IMR-90 (cell line): ENCODE results near the gene CCNL2. TPM values are rescaled to one million over a fixed set of nuclear protein-coding genes. Genes with fewer than 3 reads are reported as not detected.
A peak's percentile ranks its signal among the peaks of the same experiment; 100 is the strongest.

Experiments used
- ATAC-seq: fragments of 200-7000 bp; cut with Tn5 transposase; 2 replicates; pipeline ENCODE4 v1.9.1; 2020; ENCODE audit warnings: low read depth, mild to moderate bottlenecking, moderate library complexity
- BruUV-seq: library from RNA; stranded (reverse); fragments of 400-500 nt; replicated peaks from 2 replicates; lab custom pipeline; 2021; lab: Mats Ljungman, UMichigan
- CTCF ChIA-PET: fragments of 300-600 bp; formaldehyde crosslinking; extraction: SDS; loops from one replicate; lab custom pipeline; 2021; ENCODE audit warnings: antibody characterized with exemption; lab: Yijun Ruan, JAX
- POLR2A ChIA-PET: fragments of 300-600 bp; sonication (Branson Sonifier 250); formaldehyde crosslinking; loops from one replicate; lab custom pipeline; 2022; ENCODE audit warnings: antibody characterized with exemption; ENCODE audit not compliant: unreplicated experiment; lab: Charles Lee
- DNase-seq: peaks from one replicate; pipeline ENCODE4 v3.0.0; 2013
- H2AFZ ChIP-seq: replicated peaks from 2 replicates; pipeline ENCODE3; 2013; ENCODE audit warnings: low read length, mild to moderate bottlenecking; ENCODE audit not compliant: poor library complexity
- H2AK5ac ChIP-seq: 2 replicates; pipeline ENCODE4 v1.6.1; 2013; ENCODE audit warnings: low read depth, low read length, inconsistent platforms
- H2AK9ac ChIP-seq: replicated peaks from 2 replicates; pipeline ENCODE3; 2013; ENCODE audit warnings: mild to moderate bottlenecking, low read depth, low read length, moderate library complexity; ENCODE audit not compliant: poor library complexity
- H2BK120ac ChIP-seq: 2 replicates; pipeline ENCODE4 v1.6.1; 2013; ENCODE audit warnings: low read depth, low read length, inconsistent platforms
- H2BK15ac ChIP-seq: 3 replicates; pipeline ENCODE4 v1.6.1; 2013; ENCODE audit warnings: low read depth, low read length, inconsistent platforms
- H2BK20ac ChIP-seq: 2 replicates; pipeline ENCODE4 v1.6.1; 2013; ENCODE audit warnings: low read depth, mild to moderate bottlenecking, inconsistent platforms, low read length, moderate library complexity
- H2BK5ac ChIP-seq: 2 replicates; pipeline ENCODE4 v1.6.1; 2013; ENCODE audit warnings: mild to moderate bottlenecking, low read depth, low read length, inconsistent platforms; ENCODE audit not compliant: poor library complexity, severe bottlenecking
- H3K14ac ChIP-seq: replicated peaks from 2 replicates; pipeline ENCODE4 v1.6.1; 2013; ENCODE audit warnings: low read depth, low read length, inconsistent platforms
- H3K18ac ChIP-seq: 2 replicates; pipeline ENCODE4 v1.6.1; 2013; ENCODE audit warnings: low read depth, low read length, control low read depth
- H3K23ac ChIP-seq: 2 replicates; pipeline ENCODE4 v1.6.1; 2013; ENCODE audit warnings: low read depth, low read length, inconsistent platforms
- H3K27ac ChIP-seq: 2 replicates; pipeline ENCODE4 v1.5.1; 2013; ENCODE audit warnings: mild to moderate bottlenecking, control low read depth, low read length; ENCODE audit not compliant: insufficient read depth
- H3K27me3 ChIP-seq: 2 replicates; pipeline ENCODE4 v1.6.1; 2013; ENCODE audit warnings: low read length; ENCODE audit not compliant: control insufficient read depth, insufficient read depth
- H3K36me3 ChIP-seq: 2 replicates; pipeline ENCODE4 v1.6.1; 2013; ENCODE audit warnings: low read length, mixed read lengths; ENCODE audit not compliant: control insufficient read depth, insufficient read depth
- H3K4ac ChIP-seq: 2 replicates; pipeline ENCODE4 v1.6.1; 2013; ENCODE audit warnings: low read depth, low read length, inconsistent platforms
- H3K4me1 ChIP-seq: 2 replicates; pipeline ENCODE4 v1.6.1; 2013; ENCODE audit warnings: low read length, mixed read lengths; ENCODE audit not compliant: control insufficient read depth, insufficient read depth
- H3K4me2 ChIP-seq: 2 replicates; pipeline ENCODE4 v1.6.1; 2013; ENCODE audit warnings: low read depth, mild to moderate bottlenecking, control low read depth, low read length, moderate library complexity
- H3K4me3 ChIP-seq: 2 replicates; pipeline ENCODE4 v1.5.1; 2013; ENCODE audit warnings: low read depth, mild to moderate bottlenecking, control low read depth, low read length, moderate library complexity; ENCODE audit not compliant: insufficient read depth
- H3K56ac ChIP-seq: 2 replicates; pipeline ENCODE4 v1.6.1; 2013; ENCODE audit warnings: low read length, inconsistent platforms; ENCODE audit not compliant: insufficient read depth; ENCODE audit errors: extremely low read depth
- H3K79me1 ChIP-seq, 2 experiments: 2 replicates each; pipeline ENCODE4 v1.6.1; 2013; ENCODE audit warnings: low read length in 2 of 2, inconsistent platforms in 1 of 2, low read depth in 1 of 2
- H3K9ac ChIP-seq: 2 replicates; pipeline ENCODE4 v1.6.1; 2013; ENCODE audit warnings: low read depth, low read length, control low read depth
- H3K9me1 ChIP-seq: 2 replicates; pipeline ENCODE4 v1.6.1; 2013; ENCODE audit warnings: low read length, inconsistent platforms; ENCODE audit not compliant: insufficient read depth
- H3K9me3 ChIP-seq: 2 replicates; pipeline ENCODE4 v1.6.1; 2013; ENCODE audit warnings: low read length; ENCODE audit not compliant: control insufficient read depth, insufficient read depth
- H4K20me1 ChIP-seq: 2 replicates; pipeline ENCODE4 v1.6.1; 2013; ENCODE audit warnings: low read length, inconsistent platforms; ENCODE audit not compliant: insufficient read depth
- H4K5ac ChIP-seq: 2 replicates; pipeline ENCODE4 v1.6.1; 2013; ENCODE audit warnings: mild to moderate bottlenecking, low read depth, low read length, control low read depth
- H4K8ac ChIP-seq, 2 experiments: 2 replicates each; pipeline ENCODE4 v1.6.1; 2013; ENCODE audit warnings: low read depth in 2 of 2, low read length in 2 of 2, control low read depth in 1 of 2, inconsistent platforms in 1 of 2
- H4K91ac ChIP-seq: 2 replicates; pipeline ENCODE4 v1.6.1; 2013; ENCODE audit warnings: low read depth, low read length, inconsistent platforms; ENCODE audit not compliant: insufficient read depth
- CEBPB ChIP-seq: IDR thresholded peaks from 2 replicates; pipeline ENCODE4 v1.6.1; 2012; ENCODE audit warnings: low read depth, low read length, improper control_type of control experiment
- WGBS, 2 experiments: methylation state at CpG; one replicate each; pipeline versions ENCODE4 v1.1.5 to v1.1.7; 2013; ENCODE audit warnings: missing lambda C conversion rate in 2 of 2; ENCODE audit not compliant: insufficient read length in 1 of 2; ENCODE audit errors: extremely low coverage in 2 of 2; 5-methylcytosine and 5-hydroxymethylcytosine counted together
- dilution Hi-C: fragments of 300-500 bp; cut with HindIII; formaldehyde crosslinking; loops from one replicate; pipeline ENCODE4 v1.14.3; 2018; ENCODE audit warnings: low sequenced_read_pairs; ENCODE audit not compliant: unreplicated experiment
- in situ Hi-C: fragments of 300-500 bp; cut with MboI; formaldehyde crosslinking; loops from 3 replicates; pipeline ENCODE4 v1.14.3; 2019; ENCODE audit warnings: low sequenced_read_pairs, inconsistent platforms, mixed read lengths
- intact Hi-C: fragments of 100-400 bp; cut with micrococcal nuclease; formaldehyde crosslinking; loops from 2 replicates; pipeline ENCODE4 v1.10.0; 2022
- polyA plus RNA-seq, 3 experiments: library from polyadenylated mRNA; depleted of rRNA; stranded (reverse); fragments of >200 nt; gene quantifications; 2 replicates each; pipeline ENCODE4 v1.2.3, GENCODE V29; 2012; ENCODE audit warnings: low replicate concordance in 1 of 3
- total RNA-seq: library from RNA; depleted of rRNA; stranded (reverse); fragments of >200 nt; gene quantifications from 2 replicates; pipeline ENCODE4 v1.2.3, GENCODE V29; 2012
- TF ChIP-seq, protein P1 (sequence below): conservative IDR thresholded peaks from 2 replicates; pipeline ENCODE4 v1.5.1; 2012; ENCODE audit warnings: mild to moderate bottlenecking, low read depth, low read length, improper control_type of control experiment

CCNL2 gene
- total and polyA plus RNA-seq, 2 of the 4 experiments (the other 2 are of a cell fraction) = 53.9 to 239 TPM

DNA sequence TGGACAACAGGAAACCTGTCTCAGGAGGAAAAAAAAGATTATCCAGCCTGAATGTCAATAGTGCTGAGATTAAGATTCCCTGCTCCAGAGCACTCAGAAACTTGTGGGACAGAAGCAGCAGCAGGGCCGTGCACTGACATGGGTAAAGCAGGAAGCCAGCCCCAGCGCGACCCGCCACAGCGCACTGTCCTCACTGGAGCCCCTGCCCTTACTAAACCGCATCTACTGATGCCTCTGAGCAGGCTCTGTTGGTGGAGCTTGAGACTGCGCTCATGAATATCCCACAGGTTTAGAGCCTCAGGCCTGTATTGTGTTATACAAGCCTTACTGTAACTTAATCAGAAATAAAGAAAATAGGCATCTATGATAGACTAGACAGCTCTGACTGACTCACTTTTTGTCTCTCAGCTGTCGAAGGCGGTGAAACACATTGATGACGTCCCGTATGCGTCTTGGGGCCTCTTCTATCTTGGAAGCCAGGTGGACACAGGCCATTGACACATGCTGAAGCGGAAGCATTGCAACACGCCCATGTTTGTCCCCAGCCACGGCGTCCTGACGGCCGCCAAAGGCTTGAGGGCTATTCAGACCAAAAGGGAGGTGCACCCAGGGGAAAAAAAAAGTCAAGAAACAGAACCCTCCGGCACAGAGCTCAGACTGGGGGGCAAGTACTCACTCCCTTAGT lies 1.2 kb downstream of the CCNL2 start:
- intact Hi-C loops (loop anchor here (2.0 kb wide), 2 partner anchors 49 to 73 kb away; partner anchors contain the start of genes ATAD3B and DVL1), dilution Hi-C loops (no loop called here), in situ Hi-C loops (no loop called here)
- no peak overlapping the region for H2BK15ac ChIP-seq
- H3K4ac ChIP-seq = peak overlapping the region; percentile 82
- peak overlapping the region; percentile 89 for H3K4me2 ChIP-seq
- no TSS peak for BruUV-seq
- H4K8ac ChIP-seq = peak overlapping the region; percentile 63 to 79; a peak in 2 of 4 replicates
- H3K56ac ChIP-seq = peak overlapping the region; percentile 91; the same call in 1 of the 2 replicates
- 58% methylated on average over 12 of the region's 19 CpGs; no CpG with 5 or more reads in 1 of the 2 experiments for WGBS, 2 experiments
- peak overlapping the region; percentile 94 for H2AFZ ChIP-seq
- peaks cover 24 to 69% of the 10 kb centered on the region in 2 experiments for H3K79me1 ChIP-seq
- peak overlapping the region; percentile 91 for H2AK5ac ChIP-seq
- H3K27me3 ChIP-seq = no peaks in the 10 kb centered on the region
- no peak overlapping the region for H2BK20ac ChIP-seq
- ChIA-PET CTCF (interaction anchor here (1.0 kb wide), 1 partner anchor 22 kb away, joined by 4 read pairs; no protein-coding TSS in a partner anchor), POLR2A (no interaction called here)
- H4K20me1 ChIP-seq = peaks cover 41% of the 10 kb centered on the region; the same call in 1 of the 2 replicates
- no peaks in the 10 kb centered on the region for H3K9me3 ChIP-seq
- peaks cover 11% of the 10 kb centered on the region for H3K9me1 ChIP-seq
- H3K27ac ChIP-seq = peak overlapping the region; percentile 96
- H3K9ac ChIP-seq = peak overlapping the region; percentile 96
- H3K4me1 ChIP-seq = peaks cover 12% of the 10 kb centered on the region
- H2BK120ac ChIP-seq = no peak overlapping the region
- H3K36me3 ChIP-seq = peaks cover 55% of the 10 kb centered on the region
- TF ChIP-seq, protein P1, sequence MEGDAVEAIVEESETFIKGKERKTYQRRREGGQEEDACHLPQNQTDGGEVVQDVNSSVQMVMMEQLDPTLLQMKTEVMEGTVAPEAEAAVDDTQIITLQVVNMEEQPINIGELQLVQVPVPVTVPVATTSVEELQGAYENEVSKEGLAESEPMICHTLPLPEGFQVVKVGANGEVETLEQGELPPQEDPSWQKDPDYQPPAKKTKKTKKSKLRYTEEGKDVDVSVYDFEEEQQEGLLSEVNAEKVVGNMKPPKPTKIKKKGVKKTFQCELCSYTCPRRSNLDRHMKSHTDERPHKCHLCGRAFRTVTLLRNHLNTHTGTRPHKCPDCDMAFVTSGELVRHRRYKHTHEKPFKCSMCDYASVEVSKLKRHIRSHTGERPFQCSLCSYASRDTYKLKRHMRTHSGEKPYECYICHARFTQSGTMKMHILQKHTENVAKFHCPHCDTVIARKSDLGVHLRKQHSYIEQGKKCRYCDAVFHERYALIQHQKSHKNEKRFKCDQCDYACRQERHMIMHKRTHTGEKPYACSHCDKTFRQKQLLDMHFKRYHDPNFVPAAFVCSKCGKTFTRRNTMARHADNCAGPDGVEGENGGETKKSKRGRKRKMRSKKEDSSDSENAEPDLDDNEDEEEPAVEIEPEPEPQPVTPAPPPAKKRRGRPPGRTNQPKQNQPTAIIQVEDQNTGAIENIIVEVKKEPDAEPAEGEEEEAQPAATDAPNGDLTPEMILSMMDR = no peak
- TF ChIP-seq CEBPB = peak; percentile 63
- peak overlapping the region; percentile 31 for H4K91ac ChIP-seq
- H4K5ac ChIP-seq = peak overlapping the region; percentile 9; the same call in 1 of the 2 replicates
- DNase-seq (peak; percentile 34), ATAC-seq (no peak)
- no peak overlapping the region for H3K18ac ChIP-seq
- H3K23ac ChIP-seq = peak overlapping the region; percentile 94
- no peak overlapping the region for H2BK5ac ChIP-seq
- H3K4me3 ChIP-seq = peak overlapping the region; percentile 97
- H2AK9ac ChIP-seq = peak overlapping the region; percentile 99
- H3K14ac ChIP-seq = peak overlapping the region; percentile 87
